ENCODE data around the gene TLR5.

TLR5 gene

GRCh38 chr1:223081181-223081994 is 61.7 kb downstream of the TLR5 start:
- FAIRE-seq, result peak; percentile 75
- peak; percentile 62 for DNase-seq (ENCODE audit: extremely low spot score, insufficient read length, low read depth)

GRCh38 chr1:223079498-223079897 is 63.5 kb downstream of the TLR5 start:
- FAIRE-seq (no peak), DNase-seq (ENCODE audit: extremely low spot score, insufficient read length, low read depth) (no peak)

- no peak for FAIRE-seq
- no peak for DNase-seq (ENCODE audit: extremely low spot score, insufficient read length, low read depth)
Observed at GRCh38 chr1:223077247-223077833, 65.7 kb downstream of the TLR5 start.

GRCh38 chr1:223076362-223076761 is 66.7 kb downstream of the TLR5 start:
- DNase-seq (ENCODE audit: extremely low spot score, insufficient read length, low read depth) (no peak), FAIRE-seq (no peak)

GRCh38 chr1:223075834-223076233 is 67.2 kb downstream of the TLR5 start:
- no peak for DNase-seq (ENCODE audit: extremely low spot score, insufficient read length, low read depth)
- no peak for FAIRE-seq

- FAIRE-seq (no peak), DNase-seq (ENCODE audit: extremely low spot score, insufficient read length, low read depth) (no peak)
Observed at GRCh38 chr1:223074445-223075300, 68.4 kb downstream of the TLR5 start.

- DNase-seq (ENCODE audit: extremely low spot score, insufficient read length, low read depth) (no peak), FAIRE-seq (no peak)
Observed at GRCh38 chr1:223068900-223069665, 74.0 kb downstream of the TLR5 start.

GRCh38 chr1:223067914-223068313 is 75.1 kb downstream of the TLR5 start:
- DNase-seq (ENCODE audit: extremely low spot score, insufficient read length, low read depth) (no peak), FAIRE-seq (no peak)

- DNase-seq (ENCODE audit: extremely low spot score, insufficient read length, low read depth), result no peak
- no peak for FAIRE-seq
Observed at GRCh38 chr1:223066415-223066814, 76.6 kb downstream of the TLR5 start.

GRCh38 chr1:223062177-223062576 is 80.9 kb downstream of the TLR5 start:
- DNase-seq (ENCODE audit: extremely low spot score, insufficient read length, low read depth) (no peak), FAIRE-seq (no peak)

- DNase-seq (ENCODE audit: extremely low spot score, insufficient read length, low read depth), result no peak
- no peak for FAIRE-seq
Observed at GRCh38 chr1:223059526-223059925, 83.5 kb downstream of the TLR5 start.
